GM18498 (cell line): ENCODE results near the gene DLG5.

Experiments
- ATAC-seq: cut with Tn5 transposase; IDR thresholded peaks from one replicate; pipeline ENCODE4 v1.9.1; 2021; ENCODE audit warnings: mild to moderate bottlenecking, moderate library complexity; ENCODE audit not compliant: unreplicated experiment

DLG5 gene

GRCh38 chr10:77868523-77868922 is 58.0 kb downstream of the DLG5 start:
- ATAC-seq, result no peak

GRCh38 chr10:77867124-77867719 is 59.3 kb downstream of the DLG5 start:
- no peak for ATAC-seq

DNA sequence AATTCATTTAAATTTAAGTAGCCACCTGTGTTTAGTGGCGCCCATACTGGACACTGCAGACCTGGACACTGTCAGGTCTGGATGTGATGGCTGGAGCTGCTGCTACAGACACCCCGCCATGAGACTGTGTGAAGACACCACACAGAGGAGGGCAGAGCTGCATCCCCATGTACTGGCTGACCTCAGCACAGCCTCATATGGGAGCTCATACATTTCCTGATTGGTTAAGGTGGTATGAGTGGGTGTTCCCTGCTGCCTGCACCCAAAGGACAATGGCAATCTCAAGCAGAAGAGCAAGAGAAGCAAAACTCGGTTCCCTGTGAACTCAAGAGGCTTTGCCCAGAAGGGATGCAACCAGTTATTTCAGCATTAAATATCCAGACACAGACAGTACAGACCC is 60.0 kb downstream of the DLG5 start:
- no peak for ATAC-seq

DNA sequence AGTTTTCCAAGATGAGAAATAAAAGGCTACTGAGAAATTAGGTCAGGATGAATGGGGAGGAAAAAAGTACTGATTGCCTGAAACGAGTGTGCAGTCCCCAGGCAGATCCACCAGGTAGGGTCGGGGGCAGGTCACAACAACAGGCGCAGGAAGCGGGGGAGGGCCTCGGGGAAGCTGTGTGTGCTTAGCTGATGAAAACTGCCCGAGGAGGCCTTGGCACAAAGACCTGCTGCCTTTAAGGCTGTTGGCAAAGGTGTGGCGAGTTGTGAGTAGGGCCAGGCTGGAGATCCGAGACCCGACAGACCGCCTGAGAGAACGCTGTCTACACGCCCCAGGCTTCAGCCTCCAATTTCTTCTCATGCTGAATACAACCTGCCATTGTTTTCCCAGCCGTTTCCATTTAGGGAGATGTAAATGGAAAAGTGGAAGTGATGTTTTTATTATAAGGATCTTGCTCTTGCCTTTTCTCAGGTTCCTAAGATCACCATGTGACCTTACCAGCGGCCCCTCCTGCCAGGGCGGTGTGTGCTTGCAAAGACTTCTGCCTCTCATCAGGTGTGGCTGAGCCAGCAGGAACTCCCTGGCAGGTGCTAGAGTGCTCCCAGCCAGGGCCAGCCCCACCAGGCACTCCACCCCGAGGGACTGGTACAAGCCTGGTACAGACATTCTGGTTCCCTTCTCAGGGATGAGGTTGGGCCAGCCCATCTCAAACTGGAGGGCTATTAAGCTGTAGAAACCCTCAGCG is 60.8 kb downstream of the DLG5 start:
- ATAC-seq, result no peak

GRCh38 chr10:77864151-77864851 is 62.3 kb downstream of the DLG5 start:
- ATAC-seq, result no peak

GRCh38 chr10:77863446-77863845 is 63.1 kb downstream of the DLG5 start:
- no peak for ATAC-seq

DNA sequence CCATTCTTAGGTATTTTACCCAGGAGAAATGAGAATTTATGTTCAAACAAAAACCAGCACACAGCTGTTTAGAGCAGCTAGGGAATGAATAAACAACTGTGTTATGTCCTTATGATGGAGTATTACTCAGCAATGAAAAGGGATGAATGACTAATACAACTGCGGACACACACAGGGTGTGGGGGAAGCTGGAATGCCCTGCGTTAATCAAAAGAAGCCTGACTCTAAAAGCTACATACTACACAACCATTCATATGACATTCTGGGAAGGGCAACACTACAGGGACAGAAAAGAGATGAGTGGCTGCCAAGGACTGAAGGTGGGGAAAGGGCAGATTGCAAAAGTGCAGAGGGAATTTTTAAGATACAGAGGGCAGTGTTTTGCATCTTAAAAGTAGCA is 64.0 kb downstream of the DLG5 start:
- no peak for ATAC-seq

DNA sequence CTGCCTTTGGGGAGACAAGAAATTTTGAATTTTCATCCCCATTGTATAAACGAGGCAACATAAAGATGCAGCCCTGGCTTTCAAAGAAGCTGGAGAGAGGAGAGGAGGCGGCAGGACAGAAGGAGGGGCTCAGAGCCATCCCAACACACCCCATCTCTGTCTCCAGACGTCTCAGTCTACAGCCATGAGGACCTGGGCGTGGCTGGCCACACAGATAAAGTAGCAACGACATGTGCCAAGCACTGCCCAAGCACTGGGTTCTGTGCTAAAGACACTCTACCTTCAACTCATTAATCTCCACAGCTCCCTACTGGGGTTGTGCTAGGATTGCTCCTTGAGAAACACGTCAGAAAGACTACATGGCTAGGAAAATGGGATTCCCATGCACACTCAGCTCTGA is 65.2 kb downstream of the DLG5 start:
- ATAC-seq, result no peak

DNA sequence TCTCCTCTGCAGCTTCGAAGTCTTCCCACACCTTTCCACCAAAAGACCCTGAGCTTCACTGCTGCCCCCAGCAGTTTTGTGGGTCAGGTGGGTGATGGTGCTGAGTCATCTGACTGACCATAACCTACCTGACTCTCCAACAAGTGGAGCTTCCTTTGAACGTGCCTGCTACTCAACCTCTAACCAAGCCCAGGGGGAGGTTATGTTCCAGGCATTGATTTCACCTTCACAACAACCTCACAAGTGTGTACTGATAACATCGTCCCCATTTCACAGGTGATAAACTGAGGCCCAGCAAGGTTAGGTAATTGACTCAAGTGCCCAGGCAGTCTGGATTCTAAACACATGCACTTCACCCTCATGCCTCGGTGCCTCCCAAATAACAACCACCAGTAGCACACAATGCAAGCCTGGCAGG is 66.7 kb downstream of the DLG5 start:
- no peak for ATAC-seq

GRCh38 chr10:77859200-77859864 is 67.2 kb downstream of the DLG5 start:
- ATAC-seq, result no peak

DNA sequence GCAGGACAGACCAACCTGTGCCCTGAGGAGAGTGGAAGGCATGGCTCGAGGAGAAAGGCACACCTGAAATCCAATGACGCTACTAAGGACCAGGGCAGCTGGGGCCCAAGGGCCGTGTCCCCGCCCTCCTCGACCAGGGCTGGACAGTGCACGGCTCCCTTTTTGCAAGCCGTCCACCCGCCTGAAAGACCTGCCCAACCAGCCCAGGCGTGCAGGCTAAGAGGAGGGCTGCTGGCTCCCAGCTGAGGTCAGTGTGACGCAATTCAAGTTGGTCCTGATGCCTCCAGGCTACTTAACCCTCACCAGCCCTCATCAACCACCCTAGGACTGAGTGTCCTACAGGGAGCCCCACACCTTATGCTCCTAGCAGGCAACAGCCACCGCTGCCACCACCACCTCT is 69.3 kb downstream of the DLG5 start:
- no peak for ATAC-seq

DNA sequence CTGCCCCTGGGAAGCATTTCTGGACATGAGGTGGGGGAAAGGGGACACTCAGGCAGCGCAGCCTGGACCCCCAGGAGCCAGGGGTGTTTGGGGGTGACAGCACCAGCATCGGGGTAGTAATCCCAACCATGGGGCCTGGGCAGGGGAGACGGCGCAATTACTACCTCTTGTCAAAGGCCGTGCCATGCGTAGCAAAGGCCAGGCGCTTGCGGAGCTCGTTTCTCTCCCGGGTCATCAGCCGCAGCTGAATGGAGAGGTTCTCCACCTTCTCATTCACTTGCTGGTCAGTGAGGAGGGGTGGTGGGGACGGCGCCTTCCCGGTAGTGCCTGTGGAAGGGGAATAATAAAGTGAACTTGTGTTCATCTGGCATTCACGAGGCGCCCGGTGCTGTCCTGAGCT is 70.0 kb downstream of the DLG5 start:
- no peak for ATAC-seq

- no peak for ATAC-seq
These were observed 71.0 kb downstream of the DLG5 start for GRCh38 chr10:77855404-77856155.

GRCh38 chr10:77854115-77854514 is 72.4 kb downstream of the DLG5 start:
- ATAC-seq, result no peak

DNA sequence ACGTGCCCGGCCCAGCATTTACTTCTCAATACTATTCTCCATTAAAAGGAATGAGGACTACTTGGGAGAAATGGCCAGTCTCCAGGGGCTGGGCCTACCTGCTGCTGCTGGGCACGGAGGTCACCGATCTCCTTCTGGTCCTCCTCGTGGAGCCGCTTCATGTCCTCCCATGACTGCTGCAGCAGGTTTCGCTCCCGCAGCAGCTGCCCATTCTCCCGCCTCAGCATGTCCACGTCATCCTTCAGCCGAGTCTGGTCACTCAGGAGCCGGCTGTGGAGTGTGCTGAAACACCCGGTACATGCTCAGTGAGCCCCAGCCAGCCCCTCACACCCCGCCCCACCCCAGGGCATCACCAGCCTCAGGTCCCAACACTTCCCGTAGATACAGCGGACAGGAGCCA is 73.3 kb downstream of the DLG5 start:
- no peak for ATAC-seq

GRCh38 chr10:77850620-77851231 is 75.8 kb downstream of the DLG5 start:
- no peak for ATAC-seq

DNA sequence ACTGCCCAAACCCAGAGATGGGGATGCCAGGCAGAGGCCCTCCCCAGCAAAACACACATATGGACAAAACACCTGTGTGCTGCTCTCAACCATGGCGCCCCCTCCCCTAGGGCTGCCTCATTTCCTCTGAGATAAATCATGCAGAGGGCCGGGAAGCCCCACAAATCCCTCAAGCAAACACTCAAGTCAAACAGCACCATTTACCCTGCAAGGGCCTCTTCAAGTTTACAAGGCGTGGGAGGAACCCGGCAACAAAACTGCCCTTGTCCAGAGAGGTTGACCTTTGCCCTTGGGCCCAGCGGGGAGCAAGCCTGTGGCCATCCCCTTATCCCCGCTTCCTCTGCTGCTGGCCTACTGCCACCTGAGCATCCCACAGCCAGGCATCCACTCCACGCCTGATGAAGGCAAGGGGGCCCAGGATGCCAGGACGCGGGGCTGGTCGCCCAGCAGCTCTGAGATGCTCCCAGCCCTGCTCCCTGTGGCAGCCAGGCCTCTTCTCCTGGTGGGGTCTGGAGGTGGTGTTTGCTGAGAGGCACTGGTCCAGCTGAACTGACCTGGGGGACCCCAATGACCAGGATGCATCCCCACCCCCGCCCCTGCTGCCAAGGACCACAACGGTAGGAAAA is 77.4 kb downstream of the DLG5 start:
- ATAC-seq, result no peak

DNA sequence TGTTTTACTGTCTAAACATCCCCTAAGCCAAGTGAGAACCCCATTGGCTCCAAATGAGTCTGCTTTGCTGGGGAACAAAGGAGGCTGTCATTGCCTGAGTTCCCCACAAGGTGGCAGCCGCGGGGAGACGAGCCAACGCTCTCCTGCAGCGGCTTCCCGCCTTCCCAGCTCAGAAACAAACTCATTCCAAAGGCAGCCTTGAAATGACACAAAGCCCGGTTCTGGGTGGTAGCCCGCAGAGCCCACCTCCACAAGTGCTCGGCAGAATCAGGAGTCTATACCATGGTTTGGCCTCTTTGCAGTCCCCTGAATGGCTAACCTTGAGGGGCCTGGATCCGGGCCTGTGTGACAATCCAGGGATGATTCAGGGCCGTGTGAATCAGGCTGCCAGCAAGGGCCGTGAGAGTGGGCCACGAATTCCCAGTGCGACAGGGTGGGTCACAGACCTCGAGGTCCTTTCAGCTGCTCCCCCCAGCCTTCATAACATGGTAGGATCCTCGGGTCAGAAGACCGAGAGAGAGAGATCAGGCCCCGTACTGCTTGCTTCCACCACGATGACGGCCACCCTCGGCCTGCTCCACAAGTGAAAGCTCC is 79.7 kb downstream of the DLG5 start:
- peak; percentile 73 for ATAC-seq

GRCh38 chr10:77845451-77845850 is 81.1 kb downstream of the DLG5 start:
- ATAC-seq, result no peak
